ENCODE measurements around the gene NLGN3.

DNA sequence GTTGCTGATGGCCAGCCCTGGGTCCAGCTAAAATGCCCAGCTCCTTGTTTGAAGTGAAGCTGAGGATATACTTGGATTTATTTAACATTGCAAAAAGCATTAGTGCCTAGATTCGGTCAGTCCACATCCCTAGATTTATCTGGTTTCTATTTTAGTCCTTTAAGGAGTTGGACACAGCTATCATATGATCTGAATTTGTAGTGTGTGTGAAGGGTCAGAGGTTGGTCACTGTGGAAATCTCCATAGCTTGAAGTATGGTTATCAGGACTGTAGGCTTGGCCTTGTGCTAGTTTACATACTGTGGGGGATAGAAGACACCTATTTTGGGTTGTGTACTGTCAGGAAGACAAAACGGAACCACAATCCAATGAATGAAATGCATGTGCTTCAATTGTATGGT is 28.8 kb downstream of the NLGN3 start:
- TF ChIP-seq, protein P1, sequence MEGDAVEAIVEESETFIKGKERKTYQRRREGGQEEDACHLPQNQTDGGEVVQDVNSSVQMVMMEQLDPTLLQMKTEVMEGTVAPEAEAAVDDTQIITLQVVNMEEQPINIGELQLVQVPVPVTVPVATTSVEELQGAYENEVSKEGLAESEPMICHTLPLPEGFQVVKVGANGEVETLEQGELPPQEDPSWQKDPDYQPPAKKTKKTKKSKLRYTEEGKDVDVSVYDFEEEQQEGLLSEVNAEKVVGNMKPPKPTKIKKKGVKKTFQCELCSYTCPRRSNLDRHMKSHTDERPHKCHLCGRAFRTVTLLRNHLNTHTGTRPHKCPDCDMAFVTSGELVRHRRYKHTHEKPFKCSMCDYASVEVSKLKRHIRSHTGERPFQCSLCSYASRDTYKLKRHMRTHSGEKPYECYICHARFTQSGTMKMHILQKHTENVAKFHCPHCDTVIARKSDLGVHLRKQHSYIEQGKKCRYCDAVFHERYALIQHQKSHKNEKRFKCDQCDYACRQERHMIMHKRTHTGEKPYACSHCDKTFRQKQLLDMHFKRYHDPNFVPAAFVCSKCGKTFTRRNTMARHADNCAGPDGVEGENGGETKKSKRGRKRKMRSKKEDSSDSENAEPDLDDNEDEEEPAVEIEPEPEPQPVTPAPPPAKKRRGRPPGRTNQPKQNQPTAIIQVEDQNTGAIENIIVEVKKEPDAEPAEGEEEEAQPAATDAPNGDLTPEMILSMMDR (conservative IDR thresholded peaks at IDR 0.05 in 1 of 2, IDR thresholded peaks at IDR 0.05 in 1 of 2; ENCODE audit: low read depth in 1 of 2, low read length in 2 of 2), result no peak
- TF ChIP-seq EZH2 (IDR thresholded peaks at IDR 0.05; ENCODE audit: low read length, missing control alignments), result no peak

Data from fibroblast of lung (primary cell).